GM12878 (cell line): ENCODE data around the gene SNF8. TPM values are rescaled to one million over a fixed set of nuclear protein-coding genes. Genes with fewer than 3 reads are reported as not detected.
A peak's percentile ranks its signal among the peaks of the same experiment; 100 is the strongest.

Source experiments
- CREB1 ChIP-seq: IDR thresholded peaks from 2 replicates; pipeline ENCODE4 v1.6.1; 2012; ENCODE audit warnings: low read depth, mild to moderate bottlenecking, inconsistent platforms
- CREM ChIP-seq: IDR thresholded peaks from 2 replicates; pipeline ENCODE4 v1.6.1; 2014; ENCODE audit warnings: antibody characterized with exemption, low read depth
- HCFC1 ChIP-seq: fragments of 150-350 bp; IDR thresholded peaks from 2 replicates; pipeline ENCODE4 v1.6.1; 2014; ENCODE audit warnings: low read length
- IKZF1 ChIP-seq: fragments of 450-650 bp; conservative IDR thresholded peaks from 2 replicates; pipeline ENCODE4 v1.6.1; 2017; ENCODE audit warnings: antibody characterized with exemption, mild to moderate bottlenecking
- JUND ChIP-seq: IDR thresholded peaks from 2 replicates; pipeline ENCODE4 v1.6.1; 2012; ENCODE audit warnings: low read depth, mild to moderate bottlenecking, low read length, improper control_type of control experiment, moderate library complexity
- LARP7 ChIP-seq: fragments of 450-650 bp; IDR thresholded peaks from 2 replicates; pipeline ENCODE4 v1.6.1; 2017; ENCODE audit warnings: mild to moderate bottlenecking
- NR2C1 ChIP-seq: fragments of 450-650 bp; IDR thresholded peaks from 2 replicates; pipeline ENCODE4 v1.6.1; 2017; ENCODE audit warnings: antibody characterized with exemption, mild to moderate bottlenecking, moderate library complexity
- NRF1 ChIP-seq: conservative IDR thresholded peaks from 2 replicates; pipeline ENCODE4 v1.6.1; 2011; ENCODE audit warnings: mild to moderate bottlenecking, low read depth, low read length, improper control_type of control experiment
- RAD21 ChIP-seq: IDR thresholded peaks from 2 replicates; pipeline ENCODE4 v1.6.1; 2011; ENCODE audit warnings: mild to moderate bottlenecking, low read depth, low read length, moderate library complexity; ENCODE audit not compliant: insufficient read depth
- RAD51 ChIP-seq: fragments of 450-650 bp; IDR thresholded peaks from 2 replicates; pipeline ENCODE4 v1.6.1; 2016; ENCODE audit warnings: moderate library complexity, mild to moderate bottlenecking, inconsistent platforms
- SMC3 ChIP-seq: IDR thresholded peaks from 2 replicates; pipeline ENCODE4 v1.6.1; 2011; ENCODE audit warnings: low read length, improper control_type of control experiment, borderline replicate concordance
- STAT1 ChIP-seq: fragments of 450-650 bp; conservative IDR thresholded peaks from 2 replicates; pipeline ENCODE4 v1.6.1; 2014; ENCODE audit warnings: antibody characterized with exemption, mild to moderate bottlenecking
- TARDBP ChIP-seq: IDR thresholded peaks from 2 replicates; pipeline ENCODE4 v1.6.1; 2016; ENCODE audit warnings: borderline replicate concordance
- polyA plus RNA-seq, 11 experiments: library from polyadenylated mRNA; depleted of rRNA in 4 of 11; unstranded in 6 of 11; stranded (reverse) in 5 of 11; fragments of >200 nt; fragmentation: Nextera tagmentation in 4 of 11; fragmentation: Illumina TruSeq in 1 of 11; extraction: Ambion mirVana in 4 of 11; extraction: Trizol in 1 of 11; gene quantifications; 1 replicate in 1 of 11; 2 replicates in 10 of 11; pipeline versions ENCODE4 v1.2.1 to v1.2.3, GENCODE V29; 2011 to 2016; ENCODE audit warnings: inconsistent platforms in 2 of 11, missing spikeins in 2 of 11, low read depth in 1 of 11
- total RNA-seq, 4 experiments: library from RNA; depleted of rRNA in 3 of 4; stranded (reverse); fragments of >200 nt in 3 of 4; fragmentation: Illumina TruSeq in 1 of 4; extraction: Trizol in 1 of 4; gene quantifications; 2 replicates each; pipeline versions ENCODE4 v1.2.1 to v1.2.3, GENCODE V29; 2013 to 2021
- TF ChIP-seq, protein P1 (sequence below): fragments of 450-650 bp; IDR thresholded peaks from 2 replicates; pipeline ENCODE4 v1.6.1; 2017; ENCODE audit warnings: mild to moderate bottlenecking, moderate library complexity

SNF8 gene
- total and polyA plus RNA-seq, 10 of the 15 experiments (the other 5 are each of a cell fraction or from before 2014, with no cell fraction given): 6.1 to 228 (median 95.6) TPM

- TF ChIP-seq SMC3 (no peak), CREM (peak; percentile 78; the same call in 1 of the 2 replicates), IKZF1 (peak; percentile 63), STAT1 (no peak), HCFC1 (no peak; the same call in 1 of the 2 replicates), RAD21 (no peak), NR2C1 (no peak), TARDBP (no peak), JUND (peak; percentile 82), CREB1 (peak; percentile 42; the same call in 1 of the 2 replicates), LARP7 (no peak), NRF1 (no peak), RAD51 (peak; percentile 39; the same call in 1 of the 2 replicates)
- TF ChIP-seq, protein P1, sequence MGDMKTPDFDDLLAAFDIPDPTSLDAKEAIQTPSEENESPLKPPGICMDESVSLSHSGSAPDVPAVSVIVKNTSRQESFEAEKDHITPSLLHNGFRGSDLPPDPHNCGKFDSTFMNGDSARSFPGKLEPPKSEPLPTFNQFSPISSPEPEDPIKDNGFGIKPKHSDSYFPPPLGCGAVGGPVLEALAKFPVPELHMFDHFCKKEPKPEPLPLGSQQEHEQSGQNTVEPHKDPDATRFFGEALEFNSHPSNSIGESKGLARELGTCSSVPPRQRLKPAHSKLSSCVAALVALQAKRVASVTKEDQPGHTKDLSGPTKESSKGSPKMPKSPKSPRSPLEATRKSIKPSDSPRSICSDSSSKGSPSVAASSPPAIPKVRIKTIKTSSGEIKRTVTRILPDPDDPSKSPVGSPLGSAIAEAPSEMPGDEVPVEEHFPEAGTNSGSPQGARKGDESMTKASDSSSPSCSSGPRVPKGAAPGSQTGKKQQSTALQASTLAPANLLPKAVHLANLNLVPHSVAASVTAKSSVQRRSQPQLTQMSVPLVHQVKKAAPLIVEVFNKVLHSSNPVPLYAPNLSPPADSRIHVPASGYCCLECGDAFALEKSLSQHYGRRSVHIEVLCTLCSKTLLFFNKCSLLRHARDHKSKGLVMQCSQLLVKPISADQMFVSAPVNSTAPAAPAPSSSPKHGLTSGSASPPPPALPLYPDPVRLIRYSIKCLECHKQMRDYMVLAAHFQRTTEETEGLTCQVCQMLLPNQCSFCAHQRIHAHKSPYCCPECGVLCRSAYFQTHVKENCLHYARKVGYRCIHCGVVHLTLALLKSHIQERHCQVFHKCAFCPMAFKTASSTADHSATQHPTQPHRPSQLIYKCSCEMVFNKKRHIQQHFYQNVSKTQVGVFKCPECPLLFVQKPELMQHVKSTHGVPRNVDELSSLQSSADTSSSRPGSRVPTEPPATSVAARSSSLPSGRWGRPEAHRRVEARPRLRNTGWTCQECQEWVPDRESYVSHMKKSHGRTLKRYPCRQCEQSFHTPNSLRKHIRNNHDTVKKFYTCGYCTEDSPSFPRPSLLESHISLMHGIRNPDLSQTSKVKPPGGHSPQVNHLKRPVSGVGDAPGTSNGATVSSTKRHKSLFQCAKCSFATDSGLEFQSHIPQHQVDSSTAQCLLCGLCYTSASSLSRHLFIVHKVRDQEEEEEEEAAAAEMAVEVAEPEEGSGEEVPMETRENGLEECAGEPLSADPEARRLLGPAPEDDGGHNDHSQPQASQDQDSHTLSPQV: no peak
Observed at GRCh38 chr17:48915459-48916282, 29.0 kb downstream of the SNF8 start (continued).
